Cardiac septum (tissue), 1 donor: ENCODE data around the gene TENM4. TPM values are rescaled to one million over a fixed set of nuclear protein-coding genes. Genes with fewer than 3 reads are reported as not detected.

ENCODE experiments used
- DNase-seq: peaks from one replicate; pipeline ENCODE4 v3.0.0-alpha.2; 2020; ENCODE audit warnings: low spot score
- intact Hi-C: fragments of 100-400 bp; cut with DNase I; formaldehyde crosslinking; loops from one replicate; pipeline ENCODE4 v1.14.0; 2022
- total RNA-seq: library from RNA; stranded (reverse); fragmentation: NEBNext Ultra II Directional; extraction: Animal tissue kit (Norgen Biotek cat#: 25700); gene quantifications from one replicate; pipeline ENCODE4 v1.2.1, GENCODE V29; 2021
- donor health status: DM: no; HTN: no; CAD: no.

Gene TENM4
- total RNA-seq, 1 donor from 2014 or later: 3.4 TPM

DNA sequence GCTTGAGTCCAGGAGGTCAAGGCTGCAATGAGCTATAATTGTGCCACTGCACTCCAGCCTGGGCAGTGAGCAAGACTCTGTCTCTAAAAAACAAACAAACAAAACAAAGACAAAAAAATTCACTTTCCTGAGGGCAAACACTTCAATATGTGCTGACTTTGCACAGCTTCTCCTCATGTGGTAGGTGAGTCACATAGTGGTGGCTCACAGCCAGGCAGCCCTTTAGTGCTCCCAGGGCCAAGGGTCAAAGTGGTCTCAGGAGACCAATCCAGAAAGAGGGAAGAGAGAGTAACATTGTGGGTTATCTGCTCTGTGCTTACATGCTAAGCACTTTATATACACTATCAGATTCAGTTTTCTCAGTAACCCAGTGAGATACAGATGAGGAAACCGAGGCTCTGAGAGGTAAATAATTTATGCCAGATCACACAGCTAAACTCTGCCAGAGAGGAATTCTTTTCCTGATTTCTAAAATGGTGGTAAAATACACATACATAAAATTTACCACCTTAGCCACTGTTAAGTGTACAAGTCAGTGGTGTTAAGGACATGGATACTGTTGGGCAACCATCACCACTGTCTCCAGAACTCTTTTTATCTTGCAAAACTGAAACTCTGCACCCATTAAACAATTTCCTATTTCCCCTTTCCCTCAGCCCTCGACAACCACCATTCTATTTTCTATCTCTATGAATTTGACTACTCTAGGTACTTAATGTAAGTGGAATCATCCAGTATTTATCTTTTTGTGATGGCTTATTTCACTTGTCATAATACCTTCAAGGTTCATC is 634.4 kb downstream of the TENM4 start:
- no peak for DNase-seq
- intact Hi-C loops: no loop called here

DNA sequence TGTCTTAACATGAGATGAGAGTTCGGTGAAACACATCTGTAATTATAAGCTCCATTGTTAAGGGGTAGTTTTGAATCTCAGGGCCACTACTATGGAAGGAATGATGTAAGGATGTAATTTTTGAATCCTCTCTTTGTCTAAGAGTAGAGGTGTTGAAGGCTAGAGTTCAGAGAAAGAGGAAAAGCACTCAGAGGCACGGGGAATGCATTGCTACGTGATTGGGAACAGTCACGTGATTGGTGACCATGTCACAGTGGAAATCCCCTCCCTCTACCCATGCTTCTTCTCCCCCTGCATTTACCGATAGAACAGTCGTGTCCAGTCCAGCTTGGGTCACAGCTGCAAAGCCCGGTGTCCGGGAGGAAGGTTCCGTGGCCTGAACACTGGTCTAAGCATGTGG is 635.8 kb downstream of the TENM4 start:
- intact Hi-C loops: no loop called here
- DNase-seq: no peak

DNA sequence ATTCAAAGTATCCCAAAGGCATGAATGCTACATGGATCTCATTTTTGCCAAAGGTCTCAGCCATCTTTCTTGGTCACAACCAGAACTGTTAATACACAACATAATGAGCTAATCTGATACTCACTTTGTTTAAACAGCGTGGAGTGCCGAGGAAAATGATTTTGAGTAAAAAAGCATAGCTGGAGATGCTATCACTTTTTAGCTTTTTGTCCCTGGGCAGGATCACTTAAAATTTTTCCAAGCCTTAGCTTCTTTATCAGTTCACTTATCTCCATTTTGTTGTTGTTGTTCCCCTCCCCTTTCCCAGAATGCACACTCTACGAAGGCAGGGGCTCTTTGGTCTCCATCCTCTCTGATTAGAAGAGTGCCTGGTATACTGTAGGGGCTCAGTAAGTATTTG is 636.8 kb downstream of the TENM4 start:
- no peak for DNase-seq
- intact Hi-C loops: no loop called here

DNA sequence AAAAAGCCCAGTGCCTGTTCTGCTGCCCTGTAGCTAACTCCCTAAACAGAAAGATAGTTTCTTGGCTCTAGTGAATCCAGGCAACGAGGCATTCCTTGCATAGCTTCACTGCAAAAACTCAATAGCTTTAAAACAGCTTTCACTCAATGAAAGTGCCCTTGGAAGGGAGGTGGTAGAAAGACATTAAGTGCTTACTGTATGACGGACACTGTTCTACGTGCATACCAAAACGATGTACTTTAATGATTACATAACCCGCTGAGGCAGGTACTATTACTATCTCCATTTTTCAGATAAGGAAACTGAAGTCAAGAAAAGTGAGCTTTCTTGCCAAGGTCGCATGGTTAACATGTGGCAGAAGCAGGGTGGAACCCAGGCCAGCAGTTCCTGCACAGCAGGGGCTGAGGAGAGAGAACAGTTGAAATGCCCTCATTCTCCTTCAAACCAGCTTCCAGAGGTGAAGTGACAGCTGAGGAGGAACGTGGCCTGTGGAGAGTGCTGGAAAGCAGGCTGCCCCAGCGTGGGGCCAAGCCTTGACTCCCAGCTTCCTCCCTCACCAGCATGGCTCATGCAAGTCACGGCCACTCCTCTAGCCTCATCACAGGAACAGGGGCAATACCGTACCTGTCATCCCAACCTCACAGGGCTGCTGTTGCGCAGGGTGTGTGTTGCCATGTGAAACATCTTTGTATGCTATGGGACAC is 638.6 kb downstream of the TENM4 start:
- no peak for DNase-seq
- intact Hi-C loops: no loop called here

DNA sequence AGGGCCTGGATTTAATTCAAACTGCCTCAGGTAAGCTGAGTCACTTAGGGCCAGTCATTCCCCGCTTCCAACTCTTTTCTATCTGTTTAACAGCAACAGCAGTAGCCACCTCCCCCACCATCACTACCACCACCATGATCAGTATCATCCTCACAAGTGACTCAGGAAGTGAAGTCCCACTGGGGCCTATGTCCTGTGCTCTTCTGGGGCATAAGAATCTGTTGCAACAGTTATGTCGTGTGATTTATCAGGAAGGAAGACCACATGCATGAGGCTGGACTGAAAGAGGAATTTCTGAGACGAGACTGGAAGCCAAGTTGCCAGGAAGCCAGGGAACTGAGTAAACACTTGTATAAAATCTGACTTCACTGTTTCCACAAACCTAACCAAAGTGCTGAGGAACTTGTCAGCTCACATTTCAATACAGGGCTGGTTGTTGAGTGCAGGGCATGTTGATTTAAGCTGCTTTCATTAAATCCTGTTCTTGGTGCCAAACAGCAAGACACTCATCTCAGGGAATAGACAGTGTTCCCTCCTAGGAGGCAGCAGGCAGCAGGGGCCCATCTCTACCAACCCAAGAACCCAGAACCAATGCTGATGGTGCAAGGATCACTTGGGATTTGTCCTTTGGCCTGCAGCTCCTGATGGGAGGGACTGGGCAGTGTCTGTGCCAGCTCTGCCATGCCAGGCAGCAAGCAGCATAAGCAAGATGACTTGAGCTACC is 639.5 kb downstream of the TENM4 start:
- no peak for DNase-seq
- intact Hi-C loops: no loop called here

DNA sequence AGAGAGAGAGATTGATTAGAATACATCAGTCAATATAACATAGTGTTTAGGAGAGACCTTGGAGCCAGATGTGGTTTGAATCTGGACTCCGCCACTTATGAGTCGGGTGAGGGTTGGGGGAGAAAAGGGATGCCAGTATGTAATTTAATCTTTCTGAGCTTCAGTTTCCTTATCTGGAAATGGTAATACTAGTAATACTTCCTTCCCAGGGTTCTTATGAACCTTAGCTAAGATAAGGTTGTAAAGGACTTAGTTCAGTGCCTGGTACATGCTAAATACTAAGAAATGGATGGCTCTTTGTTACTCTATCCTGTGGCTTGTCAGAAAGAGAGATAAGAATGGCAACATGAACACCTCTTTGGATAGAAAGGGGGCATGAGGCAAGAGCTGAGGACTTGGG is 640.1 kb downstream of the TENM4 start:
- intact Hi-C loops: no loop called here

DNA sequence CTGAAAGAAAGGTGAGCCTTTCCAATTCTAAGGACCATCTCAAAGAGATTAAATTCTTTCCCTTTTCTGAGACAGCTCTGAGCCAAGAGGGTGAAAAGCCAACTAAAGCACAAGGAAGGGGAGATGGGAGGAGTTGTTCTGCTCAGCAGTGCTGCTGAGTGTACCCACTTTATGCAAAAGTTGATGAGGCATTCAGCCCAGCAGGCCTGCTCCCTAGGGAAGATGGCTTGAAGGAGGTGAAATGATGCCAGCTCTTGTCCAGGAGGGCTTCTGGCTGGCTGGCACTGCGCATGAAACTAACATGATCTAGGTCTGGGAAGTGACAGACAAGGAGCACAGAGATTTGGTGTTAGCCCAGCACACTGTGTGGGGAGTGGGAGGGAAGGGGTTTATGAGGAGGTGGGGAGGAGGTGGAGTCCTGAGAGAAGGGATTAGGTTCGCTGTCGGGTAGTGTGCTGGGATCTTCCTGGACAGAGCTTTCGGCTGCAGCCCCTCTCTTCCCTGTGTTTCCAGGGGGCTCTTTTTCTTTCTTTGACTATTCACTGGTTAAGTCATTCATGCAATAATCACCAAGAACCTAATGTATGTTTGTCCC is 640.6 kb downstream of the TENM4 start:
- no peak for DNase-seq
- intact Hi-C loops: no loop called here

More for the DNA sequence above, 640.1 kb downstream of the TENM4 start:
- DNase-seq: no peak

DNA sequence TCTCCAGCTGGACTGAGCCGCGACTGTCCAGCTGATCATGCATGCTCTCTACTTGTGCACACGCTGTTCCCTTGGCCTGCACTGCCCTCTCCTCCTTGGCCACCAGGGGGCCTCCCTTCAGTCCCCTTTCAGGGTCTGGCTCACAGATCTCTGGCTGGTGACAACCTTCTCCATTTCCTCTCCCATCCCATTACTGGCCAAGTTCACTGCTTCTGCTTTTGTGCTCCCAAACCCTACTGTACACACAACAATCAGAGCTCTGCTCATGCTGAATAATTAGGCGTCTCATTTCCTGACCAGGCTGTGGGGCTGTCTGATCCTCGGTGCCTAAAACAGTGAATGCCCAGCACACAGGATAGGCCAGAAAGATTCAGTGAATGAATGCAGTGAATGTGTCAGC is 642.2 kb downstream of the TENM4 start:
- peak; percentile 82 for DNase-seq
- intact Hi-C loops: no loop called here

DNA sequence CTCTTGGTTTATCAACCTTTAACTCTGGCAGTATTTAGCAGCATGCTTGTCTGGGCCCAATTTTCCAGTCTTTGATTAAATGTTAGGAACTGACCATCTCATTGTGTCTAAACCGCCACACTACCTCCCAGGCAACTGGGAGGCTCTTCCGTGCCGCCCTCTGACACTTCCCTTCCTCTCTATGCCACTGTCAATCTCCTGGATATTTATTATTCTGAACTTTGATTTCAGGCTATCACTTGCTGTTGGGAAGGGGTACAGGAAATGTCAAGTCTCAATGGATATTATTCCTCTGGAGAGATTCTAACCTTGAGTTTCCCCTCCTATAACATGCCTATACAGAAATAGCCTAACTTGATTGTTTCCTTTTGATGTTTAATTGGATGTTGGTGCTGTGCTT is 643.3 kb downstream of the TENM4 start:
- intact Hi-C loops: no loop called here
- DNase-seq: no peak

DNA sequence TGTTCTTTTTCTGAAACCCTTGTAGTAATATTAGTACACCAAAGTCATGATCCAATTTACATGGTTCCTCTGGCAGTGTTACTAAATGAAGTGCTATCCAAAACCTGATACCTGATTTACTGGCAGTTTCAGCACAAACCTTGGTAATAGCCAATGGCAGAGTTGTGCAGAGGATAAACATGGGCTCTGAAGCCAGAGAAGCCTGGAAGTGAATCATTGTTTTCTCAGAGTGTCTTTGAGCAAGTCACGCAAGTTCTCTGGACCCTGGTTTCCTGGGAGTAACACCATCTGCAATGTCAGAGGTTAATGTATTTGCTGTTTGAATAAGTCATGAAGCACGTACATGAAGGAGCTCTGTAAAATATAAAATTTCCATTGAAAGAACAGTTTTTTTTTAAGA is 643.9 kb downstream of the TENM4 start:
- DNase-seq: no peak
- intact Hi-C loops: no loop called here

DNA sequence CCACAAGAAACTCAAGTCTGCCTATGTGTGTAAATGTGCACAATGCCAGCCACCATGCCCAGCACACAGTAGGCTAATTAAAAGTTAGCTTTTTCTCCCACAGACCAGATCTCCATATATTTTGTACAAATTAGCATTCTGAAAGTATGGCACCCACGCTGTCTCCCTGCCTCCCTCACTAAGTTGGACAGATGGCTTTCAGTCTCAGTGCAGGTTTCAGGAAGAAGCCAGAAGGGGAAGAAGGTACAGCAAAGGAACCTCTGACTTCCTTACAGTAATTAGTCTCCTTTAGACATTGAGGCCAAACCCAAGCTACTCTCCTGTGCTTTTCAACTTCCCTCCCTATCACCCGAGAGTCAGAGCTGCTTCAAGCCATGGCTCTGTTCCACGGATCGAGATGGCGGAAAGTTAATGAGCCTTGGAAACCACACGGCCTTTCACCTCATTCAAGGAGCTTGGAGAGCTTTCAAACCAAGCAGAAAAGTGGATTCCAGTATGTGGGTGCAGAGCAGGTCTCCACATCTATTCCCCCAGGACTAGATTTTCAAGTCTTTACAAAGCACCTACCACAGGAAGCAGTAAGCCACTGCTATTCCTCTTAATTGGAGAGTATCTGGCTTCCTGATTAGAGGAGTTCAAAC is 645.1 kb downstream of the TENM4 start:
- DNase-seq: no peak
- intact Hi-C loops: no loop called here

DNA sequence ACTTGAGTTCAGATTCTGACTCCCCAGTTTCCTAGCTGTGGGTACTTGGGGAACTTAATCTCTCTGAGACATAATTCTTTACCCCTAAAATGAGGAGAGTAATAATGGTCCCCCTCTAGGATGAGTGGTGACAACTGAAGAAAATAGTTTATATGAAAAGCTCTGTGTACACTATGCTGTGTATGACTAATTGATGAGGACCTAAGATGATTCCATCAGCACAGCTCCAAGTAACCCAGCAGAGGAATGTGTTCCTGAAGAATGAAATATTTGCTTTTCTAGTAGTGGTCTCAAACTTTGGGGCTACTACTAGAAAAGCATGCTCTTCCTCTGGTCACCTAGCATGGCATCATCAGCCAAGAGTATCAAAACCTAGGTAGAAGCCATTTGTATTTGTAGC is 648.9 kb downstream of the TENM4 start:
- no peak for DNase-seq
- intact Hi-C loops: no loop called here

DNA sequence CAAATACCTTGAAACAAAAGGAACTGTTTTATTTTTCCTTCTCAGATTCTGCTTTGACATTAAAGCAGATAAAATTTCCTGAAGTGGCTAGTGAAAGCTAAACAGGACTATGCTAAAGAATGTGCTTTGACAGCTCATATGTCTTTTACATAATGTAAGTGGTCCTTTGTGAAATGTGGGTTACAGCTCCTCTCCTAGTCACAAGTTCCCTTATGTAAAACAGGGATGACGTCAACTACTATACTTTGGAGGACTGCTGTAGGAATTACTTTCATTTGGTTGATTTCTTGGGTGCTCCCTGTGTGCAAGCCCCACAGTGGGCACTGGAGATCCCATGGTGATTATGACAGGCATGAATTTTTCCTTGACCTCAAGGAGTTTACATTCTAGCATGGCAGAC is 649.6 kb downstream of the TENM4 start:
- intact Hi-C loops: no loop called here
- no peak for DNase-seq

DNA sequence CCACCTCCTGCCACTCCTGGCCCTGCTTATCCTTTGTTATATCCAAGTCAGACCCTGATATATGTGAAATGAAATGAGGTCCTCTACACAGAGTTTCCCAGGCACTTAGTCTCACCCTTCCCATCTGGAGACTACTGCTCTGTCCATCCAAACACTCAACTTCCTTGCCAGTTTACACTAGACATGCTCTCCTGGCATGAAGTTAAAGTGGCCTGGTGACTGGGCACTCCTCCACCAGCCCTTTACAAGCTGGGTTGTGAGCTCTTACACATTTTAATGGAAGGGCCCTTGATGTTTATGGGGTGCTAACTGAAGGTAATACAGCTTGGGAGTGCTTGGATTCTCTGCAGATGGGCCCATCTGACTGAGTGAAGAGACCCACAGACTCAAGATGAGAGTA is 650.0 kb downstream of the TENM4 start:
- intact Hi-C loops: no loop called here

DNA sequence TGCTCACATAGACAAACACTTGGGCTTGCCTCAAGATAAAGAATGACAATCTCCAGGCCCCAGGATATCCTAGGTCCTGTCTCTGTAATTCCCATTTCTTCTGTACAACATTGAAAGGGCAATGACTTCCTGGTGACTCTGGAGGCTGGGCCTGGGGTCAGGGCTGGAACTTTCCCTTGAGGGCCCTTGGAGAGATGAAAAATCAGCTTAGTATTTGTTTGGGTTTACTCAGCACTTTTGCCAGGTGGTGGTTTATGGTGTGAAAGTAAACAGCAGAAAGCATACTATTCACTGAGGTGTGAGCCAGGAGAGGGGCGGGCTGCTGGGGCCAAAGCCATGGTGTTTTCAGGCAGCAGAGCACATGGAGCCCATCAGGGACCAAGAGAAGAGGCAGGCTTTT is 651.5 kb downstream of the TENM4 start:
- DNase-seq: no peak

More for the DNA sequence above, 650.0 kb downstream of the TENM4 start:
- DNase-seq: no peak

DNA sequence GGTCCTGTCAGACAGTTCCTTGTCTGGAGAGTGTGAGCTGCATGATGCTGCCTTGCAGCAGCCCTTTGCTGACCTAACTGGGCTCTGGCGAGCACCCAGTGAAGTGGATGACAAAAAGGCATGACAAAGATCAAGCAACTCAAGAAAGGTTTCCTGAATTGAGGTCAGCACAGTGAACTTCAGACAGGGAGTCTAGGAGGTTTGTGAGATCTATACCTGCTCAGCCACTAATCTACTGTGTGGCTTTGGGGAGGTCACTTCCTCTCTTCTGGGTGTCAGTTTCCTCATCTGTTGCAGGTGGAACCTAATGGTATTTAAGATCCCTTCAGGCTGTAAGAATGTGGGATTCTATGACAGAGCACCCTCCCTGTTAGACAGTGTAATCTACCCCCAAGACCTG is 652.3 kb downstream of the TENM4 start:
- DNase-seq: no peak
- intact Hi-C loops: no loop called here

More for the DNA sequence above, 651.5 kb downstream of the TENM4 start:
- intact Hi-C loops: no loop called here

DNA sequence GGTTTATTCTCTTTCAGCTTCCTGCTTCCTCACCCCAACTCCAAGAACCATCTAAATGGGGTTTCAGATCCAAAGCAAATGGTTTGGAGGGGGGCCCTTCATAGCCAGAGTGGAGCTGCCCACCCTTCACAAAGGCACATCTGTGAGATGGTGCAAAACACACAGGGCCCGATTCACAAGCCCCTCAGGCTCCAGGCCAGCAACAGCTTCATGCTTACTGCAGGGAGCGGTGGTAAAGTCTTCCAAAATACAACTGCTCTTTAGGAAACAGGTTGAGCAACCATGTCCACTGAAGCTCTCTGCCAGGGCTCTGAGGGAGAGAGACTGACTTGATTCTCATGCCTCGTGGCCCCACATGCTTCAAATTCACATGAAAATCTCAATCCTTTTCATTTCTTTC is 653.1 kb downstream of the TENM4 start:
- intact Hi-C loops: no loop called here
- no peak for DNase-seq

DNA sequence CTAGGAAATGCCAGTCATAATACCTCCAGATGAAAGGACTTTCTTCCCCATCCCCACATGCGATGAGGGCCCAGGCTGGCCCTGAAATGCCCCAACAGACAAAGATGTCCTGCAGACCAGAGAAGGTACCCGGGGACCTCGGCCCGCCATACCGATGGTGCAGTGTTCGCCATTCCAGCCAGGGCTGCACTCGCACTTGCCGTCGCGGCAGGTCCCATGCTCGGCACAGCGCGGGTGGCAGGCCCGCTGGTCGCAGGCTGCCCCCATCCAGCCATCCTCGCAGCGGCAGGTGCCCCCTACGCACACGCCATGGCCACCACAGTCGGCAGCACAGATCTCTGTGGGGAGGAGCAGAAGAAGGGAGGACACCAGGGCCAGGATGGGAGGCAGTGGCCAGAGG is 654.1 kb downstream of the TENM4 start:
- intact Hi-C loops: no loop called here
- DNase-seq: no peak

DNA sequence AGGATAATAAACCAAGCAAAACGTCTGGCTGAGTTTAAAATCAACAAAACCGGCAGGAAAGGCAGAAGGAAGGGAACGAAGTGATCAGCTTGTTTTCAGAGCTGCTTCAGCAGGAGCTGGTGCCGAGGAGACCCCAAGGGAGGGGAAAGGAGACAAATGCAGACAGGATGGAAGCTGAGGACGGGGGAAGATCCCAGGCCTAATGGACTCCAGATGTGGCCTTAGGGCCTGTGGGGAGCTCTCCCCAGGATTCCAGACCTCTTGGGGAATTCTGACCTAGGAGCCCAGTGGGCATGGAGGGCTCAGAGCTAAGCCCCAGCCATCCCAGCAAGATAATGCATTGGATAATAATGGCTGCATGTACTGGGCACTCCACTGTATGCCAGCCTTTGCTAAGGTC is 654.7 kb downstream of the TENM4 start:
- intact Hi-C loops: no loop called here
- DNase-seq: no peak
